Common myeloid progenitor, CD34-positive (primary cell): Measurements from ENCODE around the gene EDRF1.

Source experiments
- CTCF ChIA-PET: fragments of 350-600 bp; sonication (Branson Sonifier 250); formaldehyde crosslinking; loops from one replicate; lab custom pipeline; 2021; ENCODE audit warnings: antibody characterized with exemption; lab: Charles Lee
- POLR2A ChIA-PET: fragments of 350-600 bp; sonication (Branson Sonifier 250); formaldehyde crosslinking; loops from one replicate; lab custom pipeline; 2021; ENCODE audit warnings: antibody characterized with exemption; lab: Charles Lee
- DNase-seq, 3 donors: peaks; one replicate each; pipeline versions ENCODE4 v3.0.0 to v3.0.0-alpha.2; 2013
- H3K27ac ChIP-seq, 2 experiments: 1 replicate in 1 of 2; 2 replicates in 1 of 2; pipeline ENCODE4 v1.7.0; 2013; ENCODE audit warnings: inconsistent platforms in 2 of 2, low read length in 2 of 2, mild to moderate bottlenecking in 2 of 2, low read depth in 1 of 2, moderate library complexity in 1 of 2; ENCODE audit not compliant: severe bottlenecking in 2 of 2, insufficient read depth in 1 of 2, poor library complexity in 1 of 2
- H3K27me3 ChIP-seq, 5 experiments: replicated peaks in 2 of 5; 1 replicate in 3 of 5; 2 replicates in 2 of 5; pipeline versions ENCODE4 v1.6.1 to v1.7.0; 2013; ENCODE audit warnings: low read length in 4 of 5, mild to moderate bottlenecking in 2 of 5, moderate library complexity in 2 of 5, inconsistent platforms in 1 of 5; ENCODE audit not compliant: insufficient read depth in 5 of 5, control insufficient read depth in 4 of 5
- H3K36me3 ChIP-seq, 4 experiments: 1 replicate in 2 of 4; 2 replicates in 2 of 4; pipeline versions ENCODE4 v1.6.1 to v1.7.0; 2013; ENCODE audit warnings: low read length in 3 of 4, control low read depth in 1 of 4, mild to moderate bottlenecking in 1 of 4; ENCODE audit not compliant: control insufficient read depth in 4 of 4, insufficient read depth in 4 of 4
- H3K4me1 ChIP-seq, 4 experiments: 1 replicate in 3 of 4; 2 replicates in 1 of 4; pipeline versions ENCODE4 v1.6.1 to v1.7.1; 2013; ENCODE audit warnings: low read length in 3 of 4, mild to moderate bottlenecking in 3 of 4, control low read depth in 1 of 4, inconsistent platforms in 1 of 4, moderate library complexity in 1 of 4; ENCODE audit not compliant: control insufficient read depth in 4 of 4, insufficient read depth in 4 of 4; ENCODE audit errors: control extremely low read depth in 1 of 4
- H3K4me3 ChIP-seq, 7 experiments: 1 replicate in 4 of 7; 2 replicates in 3 of 7; pipeline versions ENCODE4 v1.5.1 to v1.7.0; 2013; ENCODE audit warnings: mild to moderate bottlenecking in 7 of 7, low read length in 6 of 7, moderate library complexity in 6 of 7, inconsistent platforms in 2 of 7, low read depth in 2 of 7, control low read depth in 1 of 7; ENCODE audit not compliant: insufficient read depth in 4 of 7, control insufficient read depth in 1 of 7; ENCODE audit errors: extremely low read depth in 1 of 7
- H3K9me3 ChIP-seq, 5 experiments: 1 replicate in 4 of 5; 2 replicates in 1 of 5; pipeline versions ENCODE4 v1.6.1 to v1.7.1; 2013; ENCODE audit warnings: low read length in 4 of 5, mild to moderate bottlenecking in 2 of 5, inconsistent platforms in 1 of 5, low read depth in 1 of 5, moderate library complexity in 1 of 5; ENCODE audit not compliant: control insufficient read depth in 4 of 5, insufficient read depth in 2 of 5; ENCODE audit errors: control extremely low read depth in 1 of 5
- WGBS: methylation state at CpG from one replicate; pipeline ENCODE4 v1.1.5; 2013; ENCODE audit not compliant: insufficient coverage; 5-methylcytosine and 5-hydroxymethylcytosine counted together

EDRF1 gene

DNA sequence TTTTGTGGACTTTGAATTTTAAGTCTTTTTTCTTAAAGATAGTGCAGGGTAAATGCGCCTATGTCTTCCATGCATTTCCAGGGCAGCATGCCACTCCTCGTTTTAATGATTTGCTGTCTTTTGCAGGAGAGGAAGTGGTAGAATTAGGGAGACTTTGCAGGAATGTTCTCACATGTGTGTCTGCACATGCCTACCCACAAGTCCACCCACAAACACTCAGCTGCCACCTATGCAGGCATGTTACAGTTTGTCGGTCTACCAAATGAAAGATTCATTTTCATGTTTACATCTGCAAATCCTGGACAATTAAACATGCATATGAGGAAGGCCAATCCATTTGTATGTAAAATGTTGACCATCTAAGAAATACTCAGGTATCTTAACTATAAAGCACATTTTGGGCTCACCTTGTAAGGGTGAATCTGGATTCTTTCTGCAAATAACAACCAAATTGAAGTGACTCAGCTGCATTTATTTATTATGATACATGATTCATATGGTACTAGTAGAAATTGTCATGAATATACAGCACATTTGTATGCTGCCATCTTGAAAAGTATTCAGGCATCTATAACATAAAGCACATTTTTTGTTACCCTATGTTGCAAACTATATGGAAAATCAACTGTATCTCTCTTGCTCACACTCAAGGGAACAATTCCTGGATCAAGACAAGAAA lies 31.9 kb upstream of the EDRF1 start:
- H3K27me3 ChIP-seq: peaks cover 0 to 14% (median 2%) of the 10 kb centered on the region in 5 experiments
- POLR2A ChIA-PET: no interaction called here
- DNase-seq: no peak
- H3K9me3 ChIP-seq: no peaks in the 10 kb centered on the region
- H3K4me1 ChIP-seq: no peaks in the 10 kb centered on the region
- no peak overlapping the region for H3K27ac ChIP-seq
- H3K4me3 ChIP-seq: no peak overlapping the region
- CTCF ChIA-PET: no interaction called here
- WGBS: no CpG with 5 or more reads among the region's 3 CpGs
- no peaks in the 10 kb centered on the region for H3K36me3 ChIP-seq

DNA sequence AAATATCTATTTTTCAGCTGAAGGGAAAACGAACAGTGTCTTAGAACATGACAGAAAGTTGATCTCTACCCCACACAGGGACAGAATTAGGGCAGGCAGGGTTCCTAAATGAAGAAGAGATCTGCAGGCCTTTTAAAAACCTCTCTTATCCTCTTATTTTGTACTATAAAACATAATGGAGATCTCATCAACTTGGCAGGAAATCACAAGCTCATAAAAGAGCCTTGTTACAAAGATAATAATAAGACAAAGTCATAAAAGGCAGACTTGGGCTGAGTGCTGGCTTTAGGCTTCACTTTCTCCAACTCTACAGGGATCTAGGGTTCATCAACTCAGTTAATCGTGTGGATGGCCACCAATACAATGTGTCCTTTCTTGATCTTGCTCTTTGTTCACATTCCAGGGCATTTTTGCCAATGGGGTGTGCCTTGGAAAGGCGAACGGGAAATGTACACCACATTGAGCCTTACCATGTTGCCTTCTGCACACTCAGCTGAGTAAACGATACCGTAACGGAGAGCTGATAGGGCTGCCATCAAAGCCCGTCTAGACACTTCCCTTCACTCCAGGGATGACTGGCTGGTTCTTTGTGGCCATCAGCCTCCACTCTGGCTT lies 29.4 kb upstream of the EDRF1 start:
- DNase-seq: no peak
- peaks cover 0 to 6% (median 0%) of the 10 kb centered on the region in 4 experiments for H3K4me1 ChIP-seq
- peaks cover 0 to 14% (median 2%) of the 10 kb centered on the region in 5 experiments for H3K27me3 ChIP-seq
- no peaks in the 10 kb centered on the region for H3K36me3 ChIP-seq
- CTCF ChIA-PET: interaction anchor here (1.1 kb wide), 1 partner anchor 17 kb away, joined by 3 read pairs; no protein-coding TSS in a partner anchor
- no peak overlapping the region for H3K4me3 ChIP-seq
- WGBS: 94% methylated on average over 7 of the region's 8 CpGs
- H3K9me3 ChIP-seq: no peaks in the 10 kb centered on the region
- no peak overlapping the region for H3K27ac ChIP-seq
- POLR2A ChIA-PET: no interaction called here

DNA sequence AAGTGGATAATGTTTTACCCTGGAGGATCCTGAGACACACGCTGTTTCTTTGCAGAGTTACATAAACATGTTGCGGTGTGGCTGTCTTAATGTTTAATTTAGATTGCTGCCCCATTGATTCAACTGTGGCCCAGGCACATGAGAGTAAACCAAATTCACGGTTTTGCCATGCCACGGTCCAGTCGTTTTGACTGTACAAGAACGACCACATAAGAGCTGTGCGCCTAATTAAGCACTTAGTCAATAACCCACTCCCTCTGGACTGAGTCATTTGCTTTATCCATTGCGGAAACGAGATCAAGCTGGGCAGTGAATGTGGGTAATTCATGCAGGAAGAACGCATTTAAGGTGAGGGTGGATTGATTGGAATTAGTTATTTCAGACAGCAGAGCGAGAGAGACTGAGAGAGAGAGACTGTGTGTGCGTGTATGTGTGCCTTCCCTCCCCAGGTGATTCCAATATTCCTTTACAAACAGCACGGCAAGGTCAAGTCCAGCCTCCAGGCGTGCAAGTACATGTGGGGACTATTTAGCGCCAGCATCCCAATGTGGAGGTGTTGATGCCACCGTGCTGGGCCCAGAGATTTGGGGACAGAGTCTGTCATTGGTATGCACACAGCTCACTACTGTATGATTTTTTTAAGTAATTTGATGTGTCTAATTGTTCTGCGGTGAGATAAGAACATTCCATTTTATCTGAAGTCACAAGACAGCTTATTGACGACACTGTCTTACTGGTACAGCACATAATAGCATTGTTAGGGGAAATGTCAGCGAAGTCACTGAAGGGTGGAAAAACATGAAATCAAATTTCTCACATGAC lies 28.1 kb upstream of the EDRF1 start:
- Histone ChIP-seq H3K27me3 (peaks cover 0 to 14% (median 2%) of the 10 kb centered on the region in 5 experiments), H3K27ac (no peak overlapping the region), H3K36me3 (no peaks in the 10 kb centered on the region), H3K9me3 (no peaks in the 10 kb centered on the region), H3K4me3 (no peak overlapping the region), H3K4me1 (peaks cover 0 to 8% (median 0%) of the 10 kb centered on the region in 4 experiments)
- DNase-seq: no peak
- CTCF ChIA-PET: no interaction called here
- POLR2A ChIA-PET: no interaction called here
- WGBS: 95% methylated on average over 18 of the region's 19 CpGs

DNA sequence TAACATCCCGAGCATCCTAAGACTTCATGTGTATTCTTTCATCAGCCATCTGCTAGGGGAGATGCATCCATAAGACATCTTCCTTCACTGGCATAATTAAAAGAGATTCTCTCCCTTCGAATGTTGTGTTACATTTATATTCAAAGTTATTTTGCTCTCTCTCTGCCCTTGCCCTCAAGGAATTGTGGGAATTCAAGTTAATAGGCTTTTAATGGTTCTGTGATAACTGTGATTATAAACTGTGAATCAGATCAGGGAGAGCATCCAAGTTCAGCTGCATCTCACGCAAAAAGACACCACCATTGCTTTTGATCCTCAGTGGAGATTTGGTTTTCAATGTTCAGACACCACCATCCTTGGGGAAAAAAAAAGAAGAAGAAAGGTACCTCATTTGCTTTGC lies 27.3 kb upstream of the EDRF1 start:
- CTCF ChIA-PET: no interaction called here
- POLR2A ChIA-PET: no interaction called here

DNA sequence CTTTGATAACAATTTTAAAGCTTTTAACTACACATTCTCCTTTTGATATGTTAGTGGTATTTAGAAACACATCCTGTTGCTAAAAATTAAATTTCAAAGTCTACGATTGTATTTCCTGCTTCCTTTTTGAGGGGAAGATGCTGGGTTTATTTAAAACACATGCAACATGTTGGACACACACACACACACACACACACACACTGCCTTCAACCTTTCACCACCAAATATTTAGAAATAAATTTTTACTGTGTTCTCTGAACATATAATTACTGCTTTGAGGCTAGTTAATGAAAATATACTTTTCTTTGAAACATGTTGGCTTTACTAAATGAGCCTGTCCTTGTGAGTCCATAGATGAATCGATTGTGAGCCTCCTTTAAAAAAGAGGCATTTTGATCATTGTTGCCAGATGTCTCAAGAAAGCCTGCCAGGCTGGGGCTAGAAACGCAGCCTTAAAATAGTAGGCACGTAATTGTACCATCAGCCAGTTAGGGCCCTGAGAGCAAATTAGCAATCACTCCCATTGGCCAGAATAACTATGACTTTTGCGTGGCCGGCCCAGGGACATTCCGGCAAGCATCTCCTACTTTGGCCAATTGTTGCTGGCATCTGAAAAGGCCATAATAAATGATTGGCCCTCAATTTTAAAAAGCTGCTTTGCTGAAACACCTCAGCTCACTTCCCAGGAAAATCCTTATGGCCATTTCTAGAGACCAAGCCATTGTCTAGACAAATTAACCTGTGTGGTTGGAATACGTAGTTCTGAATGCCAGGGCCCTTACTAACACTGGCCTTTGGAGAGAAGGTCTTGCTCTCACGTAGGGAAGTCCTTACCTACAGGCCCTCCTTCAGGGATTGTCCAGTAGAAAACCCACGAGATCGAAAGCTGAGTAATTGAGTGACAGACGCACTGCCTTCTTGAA lies 26.6 kb upstream of the EDRF1 start:
- POLR2A ChIA-PET: no interaction called here
- no peaks in the 10 kb centered on the region for H3K36me3 ChIP-seq
- CTCF ChIA-PET: no interaction called here
- H3K4me3 ChIP-seq: no peak overlapping the region
- peaks cover 0 to 8% (median 0%) of the 10 kb centered on the region in 4 experiments for H3K4me1 ChIP-seq
- peaks cover 0 to 14% (median 2%) of the 10 kb centered on the region in 5 experiments for H3K27me3 ChIP-seq
- H3K9me3 ChIP-seq: no peaks in the 10 kb centered on the region
- no peak for DNase-seq
- no peak overlapping the region for H3K27ac ChIP-seq
- 97% methylated on average over 11 of the region's 12 CpGs for WGBS

More for the DNA sequence above, 27.3 kb upstream of the EDRF1 start:
- DNase-seq: no peak
- no peak overlapping the region for H3K27ac ChIP-seq
- peaks cover 0 to 14% (median 2%) of the 10 kb centered on the region in 5 experiments for H3K27me3 ChIP-seq
- no peaks in the 10 kb centered on the region for H3K36me3 ChIP-seq
- 100% methylated on average over 2 of the region's 3 CpGs for WGBS
- no peaks in the 10 kb centered on the region for H3K9me3 ChIP-seq
- no peak overlapping the region for H3K4me3 ChIP-seq
- peaks cover 0 to 8% (median 0%) of the 10 kb centered on the region in 4 experiments for H3K4me1 ChIP-seq

DNA sequence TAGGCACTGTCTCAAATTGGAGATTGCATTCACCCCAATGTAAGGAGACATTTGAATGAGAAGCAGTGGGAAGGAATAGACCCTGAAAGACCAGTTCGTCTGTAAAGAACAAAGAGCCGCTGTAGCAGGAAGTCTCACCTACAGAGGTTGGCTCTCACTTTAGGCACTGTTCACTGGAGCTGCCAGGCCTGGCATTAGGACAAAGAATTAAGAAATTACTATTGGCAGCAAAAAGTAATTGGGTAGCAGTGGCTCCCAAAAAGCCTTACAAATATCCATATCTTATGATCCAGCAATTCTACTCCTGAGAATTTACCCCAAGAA lies 26.0 kb upstream of the EDRF1 start:
- WGBS: 100% methylated on average over 1 of the region's 2 CpGs

More for the DNA sequence above, 26.0 kb upstream of the EDRF1 start:
- Histone ChIP-seq H3K9me3 (no peaks in the 10 kb centered on the region), H3K27me3 (peaks cover 0 to 14% (median 2%) of the 10 kb centered on the region in 5 experiments), H3K4me3 (no peak overlapping the region), H3K4me1 (peaks cover 0 to 8% (median 0%) of the 10 kb centered on the region in 4 experiments), H3K36me3 (no peaks in the 10 kb centered on the region), H3K27ac (no peak overlapping the region)
- ChIA-PET POLR2A (no interaction called here), CTCF (no interaction called here)
- DNase-seq: no peak
